SK-N-SH treated with all-trans-retinoic acid at 6 μM for 48 hours (cell line): ENCODE data around the gene SELENOI.

Source experiments
- ATAC-seq: fragments of 200-7000 bp; cut with Tn5 transposase; 3 replicates; pipeline ENCODE4 v1.9.1; 2020; ENCODE audit warnings: mild to moderate bottlenecking, moderate library complexity
- ARNTL ChIP-seq: fragments of 450-650 bp; formaldehyde crosslinking; IDR thresholded peaks from 2 replicates; pipeline ENCODE4 v1.5.0; 2020; ENCODE audit warnings: low read depth, mild to moderate bottlenecking, moderate library complexity, borderline replicate concordance
- BACH2 ChIP-seq: fragments of 250-450 bp; sonication (Bioruptor Pico); IDR thresholded peaks from 2 replicates; pipeline ENCODE4 v1.9.0; 2021; ENCODE audit warnings: mild to moderate bottlenecking, borderline replicate concordance
- CREB5 ChIP-seq: fragments of 250-450 bp; sonication (Bioruptor Pico); IDR thresholded peaks from 2 replicates; pipeline ENCODE4 v1.5.1; 2020; ENCODE audit warnings: low read depth, mild to moderate bottlenecking, moderate library complexity
- CSDC2 ChIP-seq: fragments of 250-450 bp; sonication (Bioruptor Pico); IDR thresholded peaks from 2 replicates; pipeline ENCODE4 v1.5.0; 2020; ENCODE audit warnings: mild to moderate bottlenecking, moderate library complexity
- CSRNP3 ChIP-seq: fragments of 250-450 bp; sonication (Bioruptor Pico); IDR thresholded peaks from 2 replicates; pipeline ENCODE4 v1.5.1; 2021; ENCODE audit warnings: mild to moderate bottlenecking, moderate library complexity
- ESRRG ChIP-seq: fragments of 250-450 bp; sonication (Bioruptor Pico); IDR thresholded peaks from 2 replicates; pipeline ENCODE4 v1.6.1; 2021; ENCODE audit warnings: mild to moderate bottlenecking
- GLIS3 ChIP-seq: fragments of 250-450 bp; sonication (Bioruptor Pico); IDR thresholded peaks from 2 replicates; pipeline ENCODE4 v1.5.0; 2020; ENCODE audit warnings: mild to moderate bottlenecking, moderate library complexity
- ISL1 ChIP-seq: fragments of 250-450 bp; sonication (Bioruptor Pico); IDR thresholded peaks from 2 replicates; pipeline ENCODE4 v2.1.2; 2022; ENCODE audit warnings: mild to moderate bottlenecking, moderate library complexity
- OSR1 ChIP-seq: fragments of 250-450 bp; sonication (Bioruptor Pico); IDR thresholded peaks from 2 replicates; pipeline ENCODE4 v1.8.0; 2022; ENCODE audit warnings: moderate library complexity, mild to moderate bottlenecking, inconsistent platforms
- PATZ1 ChIP-seq: fragments of 250-450 bp; sonication (Bioruptor Pico); IDR thresholded peaks from 2 replicates; pipeline ENCODE4 v1.8.0; 2020; ENCODE audit warnings: mild to moderate bottlenecking, moderate library complexity, borderline replicate concordance
- POU6F1 ChIP-seq: fragments of 250-450 bp; sonication (Bioruptor Pico); IDR thresholded peaks from 2 replicates; pipeline ENCODE4 v1.8.0; 2021; ENCODE audit warnings: low read depth, mild to moderate bottlenecking, moderate library complexity, borderline replicate concordance
- PPARA ChIP-seq: fragments of 250-450 bp; sonication (Bioruptor Pico); IDR thresholded peaks from 2 replicates; pipeline ENCODE4 v1.5.0; 2020; ENCODE audit warnings: mild to moderate bottlenecking, borderline replicate concordance
- RARB ChIP-seq: fragments of 250-450 bp; sonication (Bioruptor Pico); IDR thresholded peaks from 2 replicates; pipeline ENCODE4 v1.8.0; 2021; ENCODE audit warnings: mild to moderate bottlenecking, moderate library complexity
- SNAI2 ChIP-seq: fragments of 250-450 bp; sonication (Bioruptor Pico); IDR thresholded peaks from 2 replicates; pipeline ENCODE4 v1.5.0; 2020; ENCODE audit warnings: mild to moderate bottlenecking, moderate library complexity
- TCF4 ChIP-seq: fragments of 250-450 bp; sonication (Bioruptor Pico); IDR thresholded peaks from 2 replicates; pipeline ENCODE4 v1.8.0; 2021; ENCODE audit warnings: mild to moderate bottlenecking, moderate library complexity, borderline replicate concordance
- TOX ChIP-seq: fragments of 250-450 bp; sonication (Bioruptor Pico); IDR thresholded peaks from 2 replicates; pipeline ENCODE4 v1.8.0; 2021; ENCODE audit warnings: mild to moderate bottlenecking, moderate library complexity, borderline replicate concordance
- TSHZ2 ChIP-seq: fragments of 250-450 bp; sonication (Bioruptor Pico); IDR thresholded peaks from 2 replicates; pipeline ENCODE4 v1.5.0; 2020; ENCODE audit warnings: mild to moderate bottlenecking, moderate library complexity
- ZC3H10 ChIP-seq: fragments of 250-450 bp; sonication (Bioruptor Pico); IDR thresholded peaks from 2 replicates; pipeline ENCODE4 v1.5.1; 2021; ENCODE audit warnings: mild to moderate bottlenecking, moderate library complexity
- ZFP3 ChIP-seq: fragments of 250-450 bp; sonication (Bioruptor Pico); IDR thresholded peaks from 2 replicates; pipeline ENCODE4 v1.5.0; 2020; ENCODE audit warnings: mild to moderate bottlenecking, moderate library complexity
- ZFP30 ChIP-seq: fragments of 450-650 bp; formaldehyde crosslinking; IDR thresholded peaks from 2 replicates; pipeline ENCODE4 v1.5.0; 2022; ENCODE audit warnings: mild to moderate bottlenecking, moderate library complexity
- ZNF565 ChIP-seq: fragments of 450-650 bp; formaldehyde crosslinking; conservative IDR thresholded peaks from 2 replicates; pipeline ENCODE4 v1.5.0; 2020; ENCODE audit warnings: low read depth, mild to moderate bottlenecking, moderate library complexity
- ZNF70 ChIP-seq: fragments of 450-650 bp; formaldehyde crosslinking; IDR thresholded peaks from 2 replicates; pipeline ENCODE4 v1.5.0; 2020; ENCODE audit warnings: mild to moderate bottlenecking, moderate library complexity
- ZNF8 ChIP-seq: fragments of 450-650 bp; formaldehyde crosslinking; IDR thresholded peaks from 2 replicates; pipeline ENCODE4 v1.5.0; 2020; ENCODE audit warnings: mild to moderate bottlenecking, moderate library complexity

SELENOI gene

GRCh38 chr2:26363323-26363722, 17.4 kb downstream of the SELENOI start:
- no peak for TF ChIP-seq ZNF8
- no peak for TF ChIP-seq ISL1 (CRISPR knock-in tag)
- TF ChIP-seq OSR1 = no peak
- TF ChIP-seq BACH2 (CRISPR knock-in tag) = no peak
- no peak for TF ChIP-seq ZNF565
- TF ChIP-seq GLIS3 = no peak
- TF ChIP-seq CSRNP3 (CRISPR knock-in tag) = no peak
- no peak for TF ChIP-seq ZNF70
- no peak for TF ChIP-seq PATZ1 (CRISPR knock-in tag)
- no peak for TF ChIP-seq SNAI2 (CRISPR knock-in tag)
- no peak for TF ChIP-seq ARNTL (CRISPR knock-in tag)
- peak; percentile 90 for ATAC-seq

GRCh38 chr2:26363958-26364357, 18.0 kb downstream of the SELENOI start:
- ATAC-seq = no peak
- TF ChIP-seq ZFP3 (CRISPR knock-in tag) (no peak), GLIS3 (no peak), ISL1 (CRISPR knock-in tag) (no peak), BACH2 (CRISPR knock-in tag) (no peak), POU6F1 (no peak), RARB (no peak), ARNTL (CRISPR knock-in tag) (no peak), SNAI2 (CRISPR knock-in tag) (no peak), ZNF70 (no peak), OSR1 (no peak), PATZ1 (CRISPR knock-in tag) (no peak), CREB5 (CRISPR knock-in tag) (no peak), TCF4 (no peak), CSDC2 (CRISPR knock-in tag) (no peak), ZNF8 (no peak), ESRRG (CRISPR knock-in tag) (no peak), TOX (no peak), ZNF565 (no peak)

- no peak for TF ChIP-seq ZFP3 (CRISPR knock-in tag)
- TF ChIP-seq TOX = no peak
- no peak for TF ChIP-seq SNAI2 (CRISPR knock-in tag)
- no peak for TF ChIP-seq GLIS3
- TF ChIP-seq ZNF8 = no peak
- TF ChIP-seq ZC3H10 (CRISPR knock-in tag) = no peak
- no peak for TF ChIP-seq ARNTL (CRISPR knock-in tag)
- no peak for TF ChIP-seq OSR1
- no peak for TF ChIP-seq PPARA (CRISPR knock-in tag)
- ATAC-seq = no peak
Measured at GRCh38 chr2:26364669-26365068, 18.7 kb downstream of the SELENOI start.

- no peak for ATAC-seq
- TF ChIP-seq RARB = no peak
- TF ChIP-seq ARNTL (CRISPR knock-in tag) = no peak
- no peak for TF ChIP-seq ZFP30
- no peak for TF ChIP-seq PPARA (CRISPR knock-in tag)
- no peak for TF ChIP-seq ZNF565
- no peak for TF ChIP-seq PATZ1 (CRISPR knock-in tag)
- TF ChIP-seq TSHZ2 (CRISPR knock-in tag) = no peak
- no peak for TF ChIP-seq CSDC2 (CRISPR knock-in tag)
- no peak for TF ChIP-seq ZC3H10 (CRISPR knock-in tag)
Measured at GRCh38 chr2:26366957-26367356, 21.0 kb downstream of the SELENOI start.
